Liver (tissue), 3 donors: ENCODE data around the gene RNF111.

Experiments used
- CTCF ChIP-seq: fragments of 150-350 bp; IDR thresholded peaks from 2 replicates; pipeline ENCODE4 v1.5.1; 2017; ENCODE audit warnings: improper control_type of control experiment, low read depth, low read length; ENCODE audit not compliant: missing input control
- HNF4A ChIP-seq, 2 donors: conservative IDR thresholded peaks; 2 replicates each; pipeline ENCODE4 v1.6.1; 2016; ENCODE audit warnings: antibody characterized with exemption in 2 of 2, mild to moderate bottlenecking in 2 of 2
- HNF4G ChIP-seq: IDR thresholded peaks from 2 replicates; pipeline ENCODE4 v1.6.1; 2016; ENCODE audit warnings: antibody characterized with exemption
- MAX ChIP-seq: IDR thresholded peaks from 2 replicates; pipeline ENCODE4 v1.6.1; 2016; ENCODE audit warnings: antibody characterized with exemption
- SP1 ChIP-seq: IDR thresholded peaks from 2 replicates; pipeline ENCODE4 v1.6.1; 2018; ENCODE audit warnings: antibody characterized with exemption, mild to moderate bottlenecking
- TAF1 ChIP-seq: conservative IDR thresholded peaks from 2 replicates; pipeline ENCODE4 v1.6.1; 2016; ENCODE audit warnings: antibody characterized with exemption, mild to moderate bottlenecking
- ZBTB33 ChIP-seq: IDR thresholded peaks from 2 replicates; pipeline ENCODE4 v1.6.1; 2016; ENCODE audit warnings: antibody characterized with exemption
- donor health status: healthy.
- donor health status: healthy.

- TF ChIP-seq SP1 (no peak), MAX (no peak), HNF4A (conservative IDR thresholded peaks at IDR 0.05) (no peak), CTCF (no peak), TAF1 (no peak), ZBTB33 (no peak), HNF4G (no peak)
Observed at GRCh38 chr15:58952751-58953150, 34.7 kb upstream of the RNF111 start.
